ENCODE results near the gene C3orf52.

Gene C3orf52

DNA sequence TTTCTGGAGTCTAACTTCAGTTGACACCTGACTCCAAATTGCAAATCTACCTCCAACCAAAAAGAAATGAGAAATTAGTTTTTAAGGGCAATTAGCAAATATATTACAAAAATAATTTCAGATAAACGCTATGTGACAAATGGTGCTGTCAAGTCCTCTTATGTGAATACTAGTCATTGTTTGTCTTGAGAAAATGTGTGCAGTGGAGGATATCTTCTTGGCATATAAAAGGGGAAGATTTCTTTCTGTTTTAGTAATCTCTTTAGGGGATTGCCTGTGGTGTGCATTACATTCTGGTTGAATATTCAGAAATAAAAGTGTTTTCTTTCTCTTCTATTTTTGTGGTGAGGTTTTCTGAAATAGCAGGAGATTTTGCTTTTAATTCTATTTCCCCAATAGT is 49.9 kb downstream of the C3orf52 start:
- no peak overlapping the region for H3K4me3 ChIP-seq (ENCODE audit: insufficient read depth, low read depth, low read length)
- no peaks in the 10 kb centered on the region for H3K27me3 ChIP-seq (ENCODE audit: control insufficient read depth, insufficient read depth, low read length, poor library complexity, severe bottlenecking)
- H3K36me3 ChIP-seq (ENCODE audit: control insufficient read depth, insufficient read depth, low read length), result no peaks in the 10 kb centered on the region
- H3K27ac ChIP-seq (ENCODE audit: insufficient read depth, low read depth, low read length, poor library complexity, severe bottlenecking), result no peak overlapping the region
- H3K9me3 ChIP-seq (ENCODE audit: control insufficient read depth, low read length), result no peaks in the 10 kb centered on the region
- 73 to 90% methylated on average over 1 of the region's 1 CpG for WGBS, 2 experiments
- H3K4me1 ChIP-seq (ENCODE audit: control insufficient read depth, insufficient read depth, low read length), result peaks cover 30% of the 10 kb centered on the region

GRCh38 chr3:112136959-112137693 is 50.9 kb downstream of the C3orf52 start:
- Histone ChIP-seq H3K4me1 (ENCODE audit: control insufficient read depth, insufficient read depth, low read length) (peaks cover 30% of the 10 kb centered on the region), H3K27me3 (ENCODE audit: control insufficient read depth, insufficient read depth, low read length, poor library complexity, severe bottlenecking) (no peaks in the 10 kb centered on the region), H3K36me3 (ENCODE audit: control insufficient read depth, insufficient read depth, low read length) (no peaks in the 10 kb centered on the region), H3K9me3 (ENCODE audit: control insufficient read depth, low read length) (no peaks in the 10 kb centered on the region), H3K4me3 (ENCODE audit: insufficient read depth, low read depth, low read length) (no peak overlapping the region), H3K27ac (ENCODE audit: insufficient read depth, low read depth, low read length, poor library complexity, severe bottlenecking) (no peak overlapping the region)
- WGBS, 2 experiments, result 25 to 32% methylated on average over 4 to 5 of the region's 5 CpGs

DNA sequence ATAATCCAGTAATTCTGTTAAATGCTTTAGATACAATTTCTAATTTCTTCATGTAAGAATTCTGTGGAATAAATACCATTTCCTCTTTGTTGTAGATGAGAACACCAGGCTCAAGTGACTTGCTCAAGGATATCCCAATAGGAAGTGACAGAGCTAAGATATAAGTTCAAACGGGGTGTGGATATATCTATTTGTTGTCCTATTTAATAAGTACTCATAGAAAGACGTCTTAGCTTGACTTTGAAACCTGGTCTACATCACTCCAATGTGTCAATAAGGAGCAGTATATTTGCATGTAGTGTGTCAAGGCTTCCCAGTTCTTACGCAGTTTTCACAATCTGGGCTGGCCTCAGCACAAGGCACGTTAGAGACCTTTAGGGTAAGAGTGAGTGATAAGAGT is 51.6 kb downstream of the C3orf52 start:
- Histone ChIP-seq H3K4me1 (ENCODE audit: control insufficient read depth, insufficient read depth, low read length) (peaks cover 30% of the 10 kb centered on the region), H3K27ac (ENCODE audit: insufficient read depth, low read depth, low read length, poor library complexity, severe bottlenecking) (no peak overlapping the region), H3K9me3 (ENCODE audit: control insufficient read depth, low read length) (no peaks in the 10 kb centered on the region), H3K27me3 (ENCODE audit: control insufficient read depth, insufficient read depth, low read length, poor library complexity, severe bottlenecking) (no peaks in the 10 kb centered on the region), H3K36me3 (ENCODE audit: control insufficient read depth, insufficient read depth, low read length) (no peaks in the 10 kb centered on the region), H3K4me3 (ENCODE audit: insufficient read depth, low read depth, low read length) (no peak overlapping the region)
- 71 to 79% methylated on average over 3 to 4 of the region's 4 CpGs for WGBS, 2 experiments

DNA sequence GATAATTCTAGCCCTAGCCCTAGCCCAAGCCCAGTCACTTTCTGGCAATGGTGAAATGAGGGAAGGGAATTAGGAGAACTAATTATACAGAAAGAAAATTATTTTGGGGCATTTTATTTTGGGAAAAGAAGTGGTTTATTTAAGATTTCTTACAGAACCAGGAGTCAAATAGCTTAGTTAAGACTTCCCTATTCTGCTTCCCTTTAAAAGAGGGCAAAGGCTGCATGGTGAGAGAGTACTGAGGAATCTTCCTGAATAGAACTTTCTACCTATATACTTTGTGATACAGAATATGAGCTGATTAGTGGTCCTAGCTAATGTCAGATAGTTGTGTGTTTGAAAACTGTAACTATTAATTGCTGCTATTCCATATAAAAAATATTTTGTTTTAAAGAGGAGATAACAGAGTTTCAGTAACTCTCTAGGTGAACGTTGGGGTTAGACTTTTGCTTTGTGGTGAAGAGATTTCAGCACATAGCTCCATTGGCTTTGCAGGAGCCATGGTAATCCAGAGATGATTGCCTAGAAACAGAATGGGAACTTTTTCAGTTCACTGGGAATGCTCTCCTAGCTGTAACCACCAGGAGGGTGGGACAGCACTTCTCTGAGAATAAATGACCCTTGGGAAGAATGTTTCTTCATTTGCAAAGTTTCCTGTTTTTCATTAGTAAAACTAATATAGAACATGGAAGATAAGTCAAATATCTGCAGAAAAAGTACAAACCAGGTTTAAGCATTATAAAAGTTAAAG is 52.2 kb downstream of the C3orf52 start:
- Histone ChIP-seq H3K27ac (ENCODE audit: insufficient read depth, low read depth, low read length, poor library complexity, severe bottlenecking) (no peak overlapping the region), H3K4me1 (ENCODE audit: control insufficient read depth, insufficient read depth, low read length) (peaks cover 30% of the 10 kb centered on the region), H3K4me3 (ENCODE audit: insufficient read depth, low read depth, low read length) (no peak overlapping the region), H3K36me3 (ENCODE audit: control insufficient read depth, insufficient read depth, low read length) (no peaks in the 10 kb centered on the region), H3K27me3 (ENCODE audit: control insufficient read depth, insufficient read depth, low read length, poor library complexity, severe bottlenecking) (no peaks in the 10 kb centered on the region), H3K9me3 (ENCODE audit: control insufficient read depth, low read length) (no peaks in the 10 kb centered on the region)
- WGBS, 2 experiments, result 61 to 62% methylated on average over 1 of the region's 1 CpG

DNA sequence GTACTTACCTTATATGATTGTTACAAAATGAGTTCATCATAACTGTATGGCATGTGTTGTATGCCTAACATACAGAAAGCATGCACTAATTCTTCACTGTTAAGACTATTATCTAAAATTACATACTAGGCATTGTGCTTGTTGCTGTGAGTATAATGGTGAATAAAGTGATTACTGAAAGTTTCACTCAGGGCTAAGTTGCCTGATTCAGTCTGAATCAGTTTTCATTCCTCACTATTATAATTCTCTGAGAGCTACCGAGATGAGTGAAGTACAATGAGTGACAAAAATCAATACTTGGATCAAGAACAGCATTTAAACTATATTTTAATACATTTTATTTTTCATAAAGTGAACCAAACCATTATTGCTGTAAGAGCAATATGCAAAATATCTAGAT is 54.4 kb downstream of the C3orf52 start:
- Histone ChIP-seq H3K9me3 (ENCODE audit: control insufficient read depth, low read length) (no peaks in the 10 kb centered on the region), H3K27ac (ENCODE audit: insufficient read depth, low read depth, low read length, poor library complexity, severe bottlenecking) (no peak overlapping the region), H3K4me3 (ENCODE audit: insufficient read depth, low read depth, low read length) (no peak overlapping the region), H3K27me3 (ENCODE audit: control insufficient read depth, insufficient read depth, low read length, poor library complexity, severe bottlenecking) (no peaks in the 10 kb centered on the region), H3K36me3 (ENCODE audit: control insufficient read depth, insufficient read depth, low read length) (no peaks in the 10 kb centered on the region), H3K4me1 (ENCODE audit: control insufficient read depth, insufficient read depth, low read length) (peaks cover 29% of the 10 kb centered on the region)
- 100% methylated on average over 1 of the region's 1 CpG; no CpG with 5 or more reads in 1 of the 2 experiments for WGBS, 2 experiments

- Histone ChIP-seq H3K27ac (ENCODE audit: insufficient read depth, low read depth, low read length, poor library complexity, severe bottlenecking) (no peak overlapping the region), H3K4me3 (ENCODE audit: insufficient read depth, low read depth, low read length) (no peak overlapping the region), H3K36me3 (ENCODE audit: control insufficient read depth, insufficient read depth, low read length) (no peaks in the 10 kb centered on the region), H3K27me3 (ENCODE audit: control insufficient read depth, insufficient read depth, low read length, poor library complexity, severe bottlenecking) (no peaks in the 10 kb centered on the region), H3K4me1 (ENCODE audit: control insufficient read depth, insufficient read depth, low read length) (peaks cover 25% of the 10 kb centered on the region), H3K9me3 (ENCODE audit: control insufficient read depth, low read length) (no peaks in the 10 kb centered on the region)
- 86 to 100% methylated on average over 1 of the region's 2 CpGs for WGBS, 2 experiments
Measured at GRCh38 chr3:112141293-112141692, 55.1 kb downstream of the C3orf52 start.

DNA sequence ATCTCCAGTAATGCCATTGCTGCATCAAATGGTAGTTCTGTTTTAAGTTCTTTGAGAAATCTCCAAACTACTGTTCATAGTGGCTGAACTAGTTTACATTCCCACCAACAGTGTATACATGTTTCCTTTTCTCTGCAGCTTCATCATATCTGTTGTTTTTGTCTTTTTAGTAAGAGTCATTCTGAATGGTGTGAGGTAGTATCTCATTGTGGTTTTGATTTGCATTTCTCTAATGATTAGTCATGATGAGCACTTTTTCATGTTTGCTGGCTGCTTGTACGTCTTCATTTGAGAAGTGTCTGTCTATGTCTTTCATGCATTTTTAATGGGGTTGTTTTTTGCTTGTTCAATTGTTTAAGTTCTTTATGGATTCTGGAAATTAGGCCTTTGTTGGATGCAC is 57.1 kb downstream of the C3orf52 start:
- WGBS, 2 experiments, result 87 to 89% methylated on average over 1 of the region's 1 CpG

DNA sequence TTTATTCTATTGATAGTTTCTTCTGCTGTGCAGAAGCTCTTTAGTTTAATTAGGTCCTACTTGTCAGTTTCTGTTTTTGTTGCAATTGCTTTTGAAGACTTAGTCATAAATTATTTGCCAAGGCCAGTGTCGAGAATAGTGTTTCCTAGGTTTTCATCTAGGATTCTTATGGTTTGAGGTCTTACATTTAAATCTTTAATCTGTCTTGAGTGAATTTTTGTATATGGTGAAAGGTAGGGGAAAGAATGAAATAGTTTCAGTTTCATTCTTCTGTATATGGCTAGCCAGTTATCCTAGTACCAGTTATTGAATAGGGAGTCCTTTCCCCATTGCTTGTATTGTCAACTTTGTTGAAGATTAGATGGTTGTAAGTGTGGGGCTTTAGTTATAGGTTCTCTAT is 57.5 kb downstream of the C3orf52 start:
- no peaks in the 10 kb centered on the region for H3K36me3 ChIP-seq (ENCODE audit: control insufficient read depth, insufficient read depth, low read length)
- H3K4me1 ChIP-seq (ENCODE audit: control insufficient read depth, insufficient read depth, low read length), result peaks cover 4% of the 10 kb centered on the region
- no peak overlapping the region for H3K4me3 ChIP-seq (ENCODE audit: insufficient read depth, low read depth, low read length)
- WGBS, 2 experiments, result 93 to 100% methylated on average over 1 of the region's 1 CpG
- H3K27me3 ChIP-seq (ENCODE audit: control insufficient read depth, insufficient read depth, low read length, poor library complexity, severe bottlenecking), result no peaks in the 10 kb centered on the region
- H3K9me3 ChIP-seq (ENCODE audit: control insufficient read depth, low read length), result no peaks in the 10 kb centered on the region
- H3K27ac ChIP-seq (ENCODE audit: insufficient read depth, low read depth, low read length, poor library complexity, severe bottlenecking), result no peak overlapping the region

More for the DNA sequence above, 57.1 kb downstream of the C3orf52 start:
- Histone ChIP-seq H3K4me3 (ENCODE audit: insufficient read depth, low read depth, low read length) (no peak overlapping the region), H3K27me3 (ENCODE audit: control insufficient read depth, insufficient read depth, low read length, poor library complexity, severe bottlenecking) (no peaks in the 10 kb centered on the region), H3K4me1 (ENCODE audit: control insufficient read depth, insufficient read depth, low read length) (peaks cover 8% of the 10 kb centered on the region), H3K27ac (ENCODE audit: insufficient read depth, low read depth, low read length, poor library complexity, severe bottlenecking) (no peak overlapping the region), H3K9me3 (ENCODE audit: control insufficient read depth, low read length) (no peaks in the 10 kb centered on the region), H3K36me3 (ENCODE audit: control insufficient read depth, insufficient read depth, low read length) (no peaks in the 10 kb centered on the region)

DNA sequence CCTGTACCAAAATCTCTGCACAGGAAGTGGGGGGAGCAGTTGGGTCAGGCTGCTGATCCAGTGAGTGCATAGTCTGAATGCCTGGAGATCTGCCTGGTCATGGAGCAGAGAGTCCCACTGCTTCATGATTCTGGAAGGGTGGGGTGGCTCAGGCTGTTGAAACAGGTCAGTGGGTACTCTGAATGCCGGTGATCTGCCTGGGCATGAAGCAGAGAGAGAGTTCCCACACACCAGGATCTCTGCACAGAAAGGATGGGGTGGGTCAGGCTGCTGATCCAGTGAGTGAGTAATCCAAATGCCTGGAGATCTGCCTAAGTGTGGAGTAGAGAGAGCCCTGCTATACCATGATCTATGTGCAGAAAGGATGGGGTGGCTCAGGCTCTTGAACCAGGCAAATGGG is 62.9 kb downstream of the C3orf52 start:
- H3K9me3 ChIP-seq (ENCODE audit: control insufficient read depth, low read length), result no peaks in the 10 kb centered on the region
- no peaks in the 10 kb centered on the region for H3K4me1 ChIP-seq (ENCODE audit: control insufficient read depth, insufficient read depth, low read length)
- 98 to 100% methylated on average over 1 of the region's 1 CpG for WGBS, 2 experiments
- no peak overlapping the region for H3K27ac ChIP-seq (ENCODE audit: insufficient read depth, low read depth, low read length, poor library complexity, severe bottlenecking)
- H3K4me3 ChIP-seq (ENCODE audit: insufficient read depth, low read depth, low read length), result no peak overlapping the region
- H3K36me3 ChIP-seq (ENCODE audit: control insufficient read depth, insufficient read depth, low read length), result no peaks in the 10 kb centered on the region
- H3K27me3 ChIP-seq (ENCODE audit: control insufficient read depth, insufficient read depth, low read length, poor library complexity, severe bottlenecking), result no peaks in the 10 kb centered on the region

- Histone ChIP-seq H3K27ac (ENCODE audit: insufficient read depth, low read depth, low read length, poor library complexity, severe bottlenecking) (no peak overlapping the region), H3K4me1 (ENCODE audit: control insufficient read depth, insufficient read depth, low read length) (no peaks in the 10 kb centered on the region), H3K36me3 (ENCODE audit: control insufficient read depth, insufficient read depth, low read length) (no peaks in the 10 kb centered on the region), H3K27me3 (ENCODE audit: control insufficient read depth, insufficient read depth, low read length, poor library complexity, severe bottlenecking) (no peaks in the 10 kb centered on the region), H3K9me3 (ENCODE audit: control insufficient read depth, low read length) (no peaks in the 10 kb centered on the region), H3K4me3 (ENCODE audit: insufficient read depth, low read depth, low read length) (no peak overlapping the region)
- 88 to 98% methylated on average over 2 of the region's 2 CpGs for WGBS, 2 experiments
Measured at GRCh38 chr3:112167758-112168157, 81.6 kb downstream of the C3orf52 start.
